ENCODE measurements around the gene RAB12. TPM values are rescaled to one million over a fixed set of nuclear protein-coding genes. Genes with fewer than 3 reads are reported as not detected.

Gene RAB12
- total RNA-seq, 1 experiment from 2014 or later, result 35.1 TPM

DNA sequence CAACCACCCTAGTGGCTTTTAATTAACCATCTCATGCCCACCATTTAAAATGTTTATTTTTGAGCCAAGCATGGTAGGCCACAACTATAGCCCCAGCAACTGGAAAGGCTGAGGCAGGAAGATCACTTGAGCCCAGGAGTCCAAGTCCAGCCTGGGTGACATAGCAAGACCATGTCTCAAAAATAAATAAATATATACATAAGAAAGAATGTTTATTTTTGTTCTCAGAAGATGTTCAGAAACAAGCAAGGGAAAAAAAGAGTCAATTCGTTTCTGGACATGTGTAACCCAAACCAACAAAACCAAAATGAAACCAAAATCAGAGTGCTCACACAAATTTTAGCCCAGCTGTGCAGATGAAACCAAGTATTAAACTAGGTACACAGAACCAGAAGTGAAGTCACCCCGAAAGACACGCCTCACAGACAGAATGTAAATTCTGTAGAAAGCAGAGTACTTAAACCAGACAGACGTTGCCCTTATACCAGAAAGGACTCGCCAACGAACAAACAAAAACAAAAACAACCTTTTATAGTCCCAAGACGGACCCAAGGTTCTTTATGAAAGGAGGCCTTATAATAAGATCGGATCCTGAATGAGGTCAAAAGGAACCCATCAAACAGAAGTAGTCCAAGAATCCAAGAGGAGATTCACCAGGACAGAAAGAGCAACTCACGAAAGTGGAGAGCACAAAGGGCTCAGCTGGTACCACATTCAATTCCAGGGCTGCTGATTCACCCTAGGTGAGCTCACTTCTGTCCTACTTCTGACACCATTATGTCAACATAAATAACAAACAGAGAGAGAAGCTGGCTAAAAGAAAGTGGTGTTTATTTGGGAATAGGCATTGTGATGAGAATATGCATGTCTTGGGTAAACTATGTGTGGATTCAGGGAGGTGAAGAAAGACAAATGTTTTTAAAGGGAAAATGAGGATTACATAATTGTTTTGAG lies 64.3 kb downstream of the RAB12 start:
- no peaks in the 10 kb centered on the region for H3K4me1 ChIP-seq (ENCODE audit: insufficient read depth, low read length, poor library complexity, severe bottlenecking)
- ChIA-PET CTCF (no interaction called here), POLR2A (ENCODE audit: low non-redundant PET) (no interaction called here)
- H3K9me3 ChIP-seq (ENCODE audit: low read depth, low read length, poor library complexity, severe bottlenecking), result no peaks in the 10 kb centered on the region
- intact Hi-C loops (cut with micrococcal nuclease; ENCODE audit: unreplicated experiment), result loop anchor here (10.0 kb wide), 1 partner anchor 71 kb away; no protein-coding TSS in a partner anchor
- DNase-seq (ENCODE audit: low spot score), result no peak
- BruUV-seq (replicated peaks), result no TSS peak
- no peak overlapping the region for H3K4me3 ChIP-seq (ENCODE audit: low read depth, low read length, poor library complexity, severe bottlenecking)
- TF ChIP-seq, protein P1, sequence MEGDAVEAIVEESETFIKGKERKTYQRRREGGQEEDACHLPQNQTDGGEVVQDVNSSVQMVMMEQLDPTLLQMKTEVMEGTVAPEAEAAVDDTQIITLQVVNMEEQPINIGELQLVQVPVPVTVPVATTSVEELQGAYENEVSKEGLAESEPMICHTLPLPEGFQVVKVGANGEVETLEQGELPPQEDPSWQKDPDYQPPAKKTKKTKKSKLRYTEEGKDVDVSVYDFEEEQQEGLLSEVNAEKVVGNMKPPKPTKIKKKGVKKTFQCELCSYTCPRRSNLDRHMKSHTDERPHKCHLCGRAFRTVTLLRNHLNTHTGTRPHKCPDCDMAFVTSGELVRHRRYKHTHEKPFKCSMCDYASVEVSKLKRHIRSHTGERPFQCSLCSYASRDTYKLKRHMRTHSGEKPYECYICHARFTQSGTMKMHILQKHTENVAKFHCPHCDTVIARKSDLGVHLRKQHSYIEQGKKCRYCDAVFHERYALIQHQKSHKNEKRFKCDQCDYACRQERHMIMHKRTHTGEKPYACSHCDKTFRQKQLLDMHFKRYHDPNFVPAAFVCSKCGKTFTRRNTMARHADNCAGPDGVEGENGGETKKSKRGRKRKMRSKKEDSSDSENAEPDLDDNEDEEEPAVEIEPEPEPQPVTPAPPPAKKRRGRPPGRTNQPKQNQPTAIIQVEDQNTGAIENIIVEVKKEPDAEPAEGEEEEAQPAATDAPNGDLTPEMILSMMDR (conservative IDR thresholded peaks at IDR 0.05; ENCODE audit: low read depth, low read length), result no peak
- no peak for TF ChIP-seq EZH2 (IDR thresholded peaks at IDR 0.05; ENCODE audit: borderline replicate concordance, low read depth, low read length, poor library complexity, severe bottlenecking)
- no peaks in the 10 kb centered on the region for H3K36me3 ChIP-seq (ENCODE audit: insufficient read depth, low read length, poor library complexity, severe bottlenecking)
- no peak overlapping the region for H3K27ac ChIP-seq (ENCODE audit: low read depth, low read length, poor library complexity, severe bottlenecking)
- H3K27me3 ChIP-seq (replicated peaks; ENCODE audit: insufficient read depth, low read depth, low read length, poor library complexity), result no peaks in the 10 kb centered on the region

- CTCF ChIA-PET, result no interaction called here
- no TSS peak for BruUV-seq (replicated peaks)
Measured at GRCh38 chr18:8675057-8675456, 65.8 kb downstream of the RAB12 start.

GRCh38 chr18:8681196-8681595 lies 72.0 kb downstream of the RAB12 start:
- ChIA-PET POLR2A (ENCODE audit: low non-redundant PET) (no interaction called here), CTCF (no interaction called here)
- Histone ChIP-seq H3K27me3 (replicated peaks; ENCODE audit: insufficient read depth, low read depth, low read length, poor library complexity) (no peaks in the 10 kb centered on the region), H3K36me3 (ENCODE audit: insufficient read depth, low read length, poor library complexity, severe bottlenecking) (no peaks in the 10 kb centered on the region), H3K4me3 (ENCODE audit: low read depth, low read length, poor library complexity, severe bottlenecking) (no peak overlapping the region), H3K27ac (ENCODE audit: low read depth, low read length, poor library complexity, severe bottlenecking) (no peak overlapping the region), H3K4me1 (ENCODE audit: insufficient read depth, low read length, poor library complexity, severe bottlenecking) (no peaks in the 10 kb centered on the region), H3K9me3 (ENCODE audit: low read depth, low read length, poor library complexity, severe bottlenecking) (no peaks in the 10 kb centered on the region)
- TF ChIP-seq EZH2 (IDR thresholded peaks at IDR 0.05; ENCODE audit: borderline replicate concordance, low read depth, low read length, poor library complexity, severe bottlenecking), result no peak
- TF ChIP-seq, protein P1 (conservative IDR thresholded peaks at IDR 0.05; ENCODE audit: low read depth, low read length), result no peak
- DNase-seq (ENCODE audit: low spot score), result no peak
- intact Hi-C loops (cut with micrococcal nuclease; ENCODE audit: unreplicated experiment), result no loop called here
- BruUV-seq (replicated peaks), result no TSS peak

More at GRCh38 chr18:8675057-8675456, 65.8 kb downstream of the RAB12 start:
- Histone ChIP-seq H3K4me3 (ENCODE audit: low read depth, low read length, poor library complexity, severe bottlenecking) (no peak overlapping the region), H3K36me3 (ENCODE audit: insufficient read depth, low read length, poor library complexity, severe bottlenecking) (no peaks in the 10 kb centered on the region), H3K4me1 (ENCODE audit: insufficient read depth, low read length, poor library complexity, severe bottlenecking) (no peaks in the 10 kb centered on the region), H3K9me3 (ENCODE audit: low read depth, low read length, poor library complexity, severe bottlenecking) (no peaks in the 10 kb centered on the region), H3K27ac (ENCODE audit: low read depth, low read length, poor library complexity, severe bottlenecking) (no peak overlapping the region), H3K27me3 (replicated peaks; ENCODE audit: insufficient read depth, low read depth, low read length, poor library complexity) (no peaks in the 10 kb centered on the region)
- no peak for DNase-seq (ENCODE audit: low spot score)
- TF ChIP-seq, protein P1 (conservative IDR thresholded peaks at IDR 0.05; ENCODE audit: low read depth, low read length), result no peak
- TF ChIP-seq EZH2 (IDR thresholded peaks at IDR 0.05; ENCODE audit: borderline replicate concordance, low read depth, low read length, poor library complexity, severe bottlenecking), result no peak
- intact Hi-C loops (cut with micrococcal nuclease; ENCODE audit: unreplicated experiment), result loop anchor here (10.0 kb wide), 1 partner anchor 70 kb away; no protein-coding TSS in a partner anchor
- POLR2A ChIA-PET (ENCODE audit: low non-redundant PET), result no interaction called here

Measured in A673 (cell line).